DND-41 (cell line): ENCODE data around the gene LMNTD1.

ENCODE experiments used
- ATAC-seq: fragments of 200-7000 bp; cut with Tn5 transposase; 3 replicates; pipeline ENCODE4 v1.9.1; 2021; ENCODE audit warnings: low read depth; ENCODE audit not compliant: insufficient read depth
- DNase-seq: peaks from one replicate; pipeline ENCODE4 v3.0.0-alpha.2; 2020
- H2AFZ ChIP-seq: 2 replicates; pipeline ENCODE4 v1.6.0; 2012; ENCODE audit warnings: low read depth, low read length
- H3K27ac ChIP-seq: 2 replicates; pipeline ENCODE4 v1.5.1; 2012; ENCODE audit warnings: low read length, inconsistent platforms
- H3K27me3 ChIP-seq: fragments of 200-600 bp; sonication (generic); 2 replicates; pipeline ENCODE4 v1.6.0; 2012; ENCODE audit warnings: low read length, mild to moderate bottlenecking, inconsistent platforms; ENCODE audit not compliant: insufficient read depth, poor library complexity
- H3K36me3 ChIP-seq: 2 replicates; pipeline ENCODE4 v1.5.1; 2012; ENCODE audit warnings: low read length, inconsistent platforms; ENCODE audit not compliant: insufficient read depth
- H3K4me1 ChIP-seq: 2 replicates; pipeline ENCODE4 v1.5.1; 2012; ENCODE audit warnings: mild to moderate bottlenecking, low read length; ENCODE audit not compliant: insufficient read depth
- H3K4me2 ChIP-seq: 2 replicates; pipeline ENCODE4 v1.6.0; 2012; ENCODE audit warnings: mild to moderate bottlenecking, moderate library complexity, low read length, inconsistent platforms; ENCODE audit not compliant: insufficient read depth
- H3K4me3 ChIP-seq, 2 experiments: fragments of 200-600 bp in 1 of 2; shearing (Covaris generic) in 1 of 2; 2 replicates each; pipeline ENCODE4 v1.5.1; 2012 to 2016; ENCODE audit warnings: inconsistent platforms in 2 of 2, low read length in 2 of 2, mild to moderate bottlenecking in 2 of 2, low read depth in 1 of 2, moderate library complexity in 1 of 2
- H3K79me2 ChIP-seq: 2 replicates; pipeline ENCODE4 v1.6.0; 2012; ENCODE audit warnings: low read length, inconsistent platforms; ENCODE audit not compliant: insufficient read depth
- H3K9ac ChIP-seq: 2 replicates; pipeline ENCODE4 v1.6.0; 2012; ENCODE audit warnings: low read depth, mild to moderate bottlenecking, inconsistent platforms, low read length, moderate library complexity
- H3K9me3 ChIP-seq: 2 replicates; pipeline ENCODE4 v1.5.1; 2012; ENCODE audit warnings: low read length, moderate library complexity, mild to moderate bottlenecking, inconsistent platforms; ENCODE audit not compliant: insufficient read depth, severe bottlenecking
- H4K20me1 ChIP-seq: 2 replicates; pipeline ENCODE4 v1.6.0; 2012; ENCODE audit warnings: low read length; ENCODE audit not compliant: insufficient read depth
- CTCF ChIP-seq: IDR thresholded peaks from 2 replicates; pipeline ENCODE4 v1.5.1; 2012; ENCODE audit warnings: borderline replicate concordance, low read length, moderate library complexity, mild to moderate bottlenecking; ENCODE audit not compliant: poor library complexity, severe bottlenecking; ENCODE audit errors: extremely low read depth
- EZH2 ChIP-seq: IDR thresholded peaks from 3 replicates; pipeline ENCODE4 v1.6.1; 2012; ENCODE audit warnings: borderline replicate concordance, low read depth, mild to moderate bottlenecking, moderate library complexity, low read length, inconsistent platforms; ENCODE audit not compliant: severe bottlenecking

LMNTD1 gene

GRCh38 chr12:25524366-25524765, 28.7 kb downstream of the LMNTD1 start:
- Histone ChIP-seq H2AFZ (no peak overlapping the region), H3K4me2 (no peak overlapping the region), H3K27ac (no peak overlapping the region), H3K4me3 (no peak overlapping the region), H3K4me1 (no peaks in the 10 kb centered on the region), H4K20me1 (no peaks in the 10 kb centered on the region), H3K9me3 (no peaks in the 10 kb centered on the region), H3K27me3 (no peaks in the 10 kb centered on the region), H3K36me3 (no peaks in the 10 kb centered on the region), H3K9ac (no peak overlapping the region), H3K79me2 (no peaks in the 10 kb centered on the region)
- TF ChIP-seq EZH2, result no peak
- no peak for ATAC-seq
- DNase-seq, result no peak

GRCh38 chr12:25521625-25522256, 31.3 kb downstream of the LMNTD1 start:
- ATAC-seq, result no peak
- H3K9me3 ChIP-seq, result no peaks in the 10 kb centered on the region
- no peak overlapping the region for H3K4me2 ChIP-seq
- no peak overlapping the region for H3K4me3 ChIP-seq
- no peak for DNase-seq
- H2AFZ ChIP-seq, result no peak overlapping the region
- H3K79me2 ChIP-seq, result no peaks in the 10 kb centered on the region
- H3K27me3 ChIP-seq, result no peaks in the 10 kb centered on the region
- no peaks in the 10 kb centered on the region for H3K4me1 ChIP-seq
- no peak overlapping the region for H3K9ac ChIP-seq
- H4K20me1 ChIP-seq, result no peaks in the 10 kb centered on the region
- no peaks in the 10 kb centered on the region for H3K36me3 ChIP-seq
- TF ChIP-seq CTCF, result no peak
- TF ChIP-seq EZH2, result no peak
- H3K27ac ChIP-seq, result no peak overlapping the region

- Histone ChIP-seq H3K36me3 (no peaks in the 10 kb centered on the region), H3K27ac (no peak overlapping the region), H3K4me3 (no peak overlapping the region), H3K27me3 (no peaks in the 10 kb centered on the region), H3K9ac (no peak overlapping the region), H3K4me1 (no peaks in the 10 kb centered on the region), H3K4me2 (no peak overlapping the region), H3K9me3 (no peaks in the 10 kb centered on the region), H2AFZ (no peak overlapping the region), H3K79me2 (no peaks in the 10 kb centered on the region), H4K20me1 (no peaks in the 10 kb centered on the region)
- ATAC-seq (no peak), DNase-seq (no peak)
- no peak for TF ChIP-seq CTCF
These were observed 34.6 kb downstream of the LMNTD1 start for GRCh38 chr12:25518512-25518911.

GRCh38 chr12:25504744-25505143, 48.3 kb downstream of the LMNTD1 start:
- no peak overlapping the region for H3K4me3 ChIP-seq
- H3K4me1 ChIP-seq, result no peaks in the 10 kb centered on the region
- H4K20me1 ChIP-seq, result no peaks in the 10 kb centered on the region
- peaks cover 3% of the 10 kb centered on the region for H3K27me3 ChIP-seq
- no peaks in the 10 kb centered on the region for H3K36me3 ChIP-seq
- H3K4me2 ChIP-seq, result no peak overlapping the region
- DNase-seq, result no peak
- no peak overlapping the region for H3K9ac ChIP-seq
- no peak overlapping the region for H3K27ac ChIP-seq
- H2AFZ ChIP-seq, result no peak overlapping the region
- ATAC-seq, result no peak
- no peaks in the 10 kb centered on the region for H3K9me3 ChIP-seq
- TF ChIP-seq CTCF, result no peak
- TF ChIP-seq EZH2, result no peak
- H3K79me2 ChIP-seq, result no peaks in the 10 kb centered on the region
